Gastrocnemius medialis (tissue), 4 donors: ENCODE data around the gene ARHGAP24.

Source experiments
- POLR2A ChIP-seq, 2 donors: fragments of 450-650 bp; IDR thresholded peaks; one replicate each; pipeline ENCODE4 v1.6.1; 2017; ENCODE audit warnings: antibody characterized with exemption in 2 of 2, mild to moderate bottlenecking in 2 of 2, moderate library complexity in 2 of 2
- TF ChIP-seq, protein P1 (sequence below), 5 experiments: fragments of 450-650 bp in 3 of 5; fragments of 200-600 bp in 2 of 5; sonication (generic) in 2 of 5; IDR thresholded peaks in 4 of 5; conservative IDR thresholded peaks in 1 of 5; 1 replicate in 4 of 5; 2 replicates in 1 of 5; pipeline ENCODE4 v1.5.1; 2016 to 2019; ENCODE audit warnings: antibody characterized with exemption in 5 of 5, mild to moderate bottlenecking in 3 of 5, moderate library complexity in 3 of 5

DNA sequence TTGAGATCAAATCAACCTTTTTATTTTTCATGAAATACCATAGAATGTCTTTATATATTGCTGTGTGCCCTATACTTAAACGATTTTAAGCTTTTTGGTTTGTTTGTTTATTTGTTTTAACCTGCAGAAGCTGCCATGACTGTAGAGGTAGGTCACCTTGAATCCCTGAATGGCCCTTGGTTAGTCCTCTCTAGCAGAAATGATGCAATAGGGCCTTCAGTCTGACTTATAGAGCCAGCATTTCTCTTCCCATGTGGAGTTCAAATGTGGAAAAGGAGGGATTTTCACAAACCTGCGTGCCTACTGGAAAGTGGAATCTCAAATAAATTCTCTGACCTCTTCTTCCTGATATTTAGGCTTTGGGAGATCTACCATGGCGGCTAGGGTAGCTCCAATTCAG is 557.0 kb downstream of the ARHGAP24 start:
- TF ChIP-seq, protein P1, sequence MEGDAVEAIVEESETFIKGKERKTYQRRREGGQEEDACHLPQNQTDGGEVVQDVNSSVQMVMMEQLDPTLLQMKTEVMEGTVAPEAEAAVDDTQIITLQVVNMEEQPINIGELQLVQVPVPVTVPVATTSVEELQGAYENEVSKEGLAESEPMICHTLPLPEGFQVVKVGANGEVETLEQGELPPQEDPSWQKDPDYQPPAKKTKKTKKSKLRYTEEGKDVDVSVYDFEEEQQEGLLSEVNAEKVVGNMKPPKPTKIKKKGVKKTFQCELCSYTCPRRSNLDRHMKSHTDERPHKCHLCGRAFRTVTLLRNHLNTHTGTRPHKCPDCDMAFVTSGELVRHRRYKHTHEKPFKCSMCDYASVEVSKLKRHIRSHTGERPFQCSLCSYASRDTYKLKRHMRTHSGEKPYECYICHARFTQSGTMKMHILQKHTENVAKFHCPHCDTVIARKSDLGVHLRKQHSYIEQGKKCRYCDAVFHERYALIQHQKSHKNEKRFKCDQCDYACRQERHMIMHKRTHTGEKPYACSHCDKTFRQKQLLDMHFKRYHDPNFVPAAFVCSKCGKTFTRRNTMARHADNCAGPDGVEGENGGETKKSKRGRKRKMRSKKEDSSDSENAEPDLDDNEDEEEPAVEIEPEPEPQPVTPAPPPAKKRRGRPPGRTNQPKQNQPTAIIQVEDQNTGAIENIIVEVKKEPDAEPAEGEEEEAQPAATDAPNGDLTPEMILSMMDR (IDR thresholded peaks at IDR 0.05 in 4 of 5, conservative IDR thresholded peaks at IDR 0.05 in 1 of 5), result no peak
- TF ChIP-seq POLR2A (IDR thresholded peaks at IDR 0.05), result no peak
